ENCODE data around the gene AATF. TPM values are rescaled to one million over a fixed set of nuclear protein-coding genes. Genes with fewer than 3 reads are reported as not detected.

The AATF gene
- total and polyA plus RNA-seq, 12 donors: 21.0 to 68.2 (median 41.1) TPM

DNA sequence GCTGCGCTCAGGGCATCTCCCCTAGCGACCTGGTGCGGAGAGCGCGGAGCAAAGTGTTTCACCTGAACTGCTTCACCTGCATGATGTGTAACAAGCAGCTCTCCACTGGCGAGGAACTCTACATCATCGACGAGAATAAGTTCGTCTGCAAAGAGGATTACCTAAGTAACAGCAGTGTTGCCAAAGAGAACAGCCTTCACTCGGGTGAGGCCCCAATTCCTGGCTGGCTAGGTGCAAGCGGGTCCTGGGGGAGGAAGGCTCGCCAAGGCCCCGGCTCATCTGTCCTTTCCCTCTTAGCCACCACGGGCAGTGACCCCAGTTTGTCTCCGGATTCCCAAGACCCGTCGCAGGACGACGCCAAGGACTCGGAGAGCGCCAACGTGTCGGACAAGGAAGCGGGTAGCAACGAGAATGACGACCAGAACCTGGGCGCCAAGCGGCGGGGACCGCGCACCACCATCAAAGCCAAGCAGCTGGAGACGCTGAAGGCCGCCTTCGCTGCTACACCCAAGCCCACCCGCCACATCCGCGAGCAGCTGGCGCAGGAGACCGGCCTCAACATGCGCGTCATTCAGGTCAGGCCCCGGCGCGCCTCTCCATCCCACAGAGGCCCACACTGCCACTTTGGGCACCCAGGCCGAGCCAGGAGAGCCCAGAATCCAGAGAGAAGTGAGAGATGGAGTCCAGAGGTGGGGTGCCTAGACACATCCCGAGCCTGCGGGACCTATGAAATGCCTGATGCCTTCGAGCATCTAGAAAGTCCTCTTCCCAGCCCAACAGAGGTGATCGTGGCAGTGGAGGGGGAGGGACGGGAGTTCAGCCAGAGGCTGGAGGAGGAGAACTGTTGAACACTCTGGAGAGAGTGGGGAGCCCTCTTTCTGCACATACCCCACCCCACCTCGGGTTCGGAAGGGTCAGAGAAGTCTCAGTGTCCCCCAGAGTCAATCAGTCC, 8.2 kb upstream of the AATF start:
- no peak for DNase-seq
- no peak for TF ChIP-seq POLR2A (IDR thresholded peaks at IDR 0.05)
- TF ChIP-seq, protein P1, sequence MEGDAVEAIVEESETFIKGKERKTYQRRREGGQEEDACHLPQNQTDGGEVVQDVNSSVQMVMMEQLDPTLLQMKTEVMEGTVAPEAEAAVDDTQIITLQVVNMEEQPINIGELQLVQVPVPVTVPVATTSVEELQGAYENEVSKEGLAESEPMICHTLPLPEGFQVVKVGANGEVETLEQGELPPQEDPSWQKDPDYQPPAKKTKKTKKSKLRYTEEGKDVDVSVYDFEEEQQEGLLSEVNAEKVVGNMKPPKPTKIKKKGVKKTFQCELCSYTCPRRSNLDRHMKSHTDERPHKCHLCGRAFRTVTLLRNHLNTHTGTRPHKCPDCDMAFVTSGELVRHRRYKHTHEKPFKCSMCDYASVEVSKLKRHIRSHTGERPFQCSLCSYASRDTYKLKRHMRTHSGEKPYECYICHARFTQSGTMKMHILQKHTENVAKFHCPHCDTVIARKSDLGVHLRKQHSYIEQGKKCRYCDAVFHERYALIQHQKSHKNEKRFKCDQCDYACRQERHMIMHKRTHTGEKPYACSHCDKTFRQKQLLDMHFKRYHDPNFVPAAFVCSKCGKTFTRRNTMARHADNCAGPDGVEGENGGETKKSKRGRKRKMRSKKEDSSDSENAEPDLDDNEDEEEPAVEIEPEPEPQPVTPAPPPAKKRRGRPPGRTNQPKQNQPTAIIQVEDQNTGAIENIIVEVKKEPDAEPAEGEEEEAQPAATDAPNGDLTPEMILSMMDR (IDR thresholded peaks at IDR 0.05): no peak
- H3K4me3 ChIP-seq: no peak overlapping the region
- H3K27ac ChIP-seq: no peak overlapping the region
- 13 to 26% (median 13%) methylated on average over 21 to 52 of the region's 52 CpGs for WGBS, 4 donors
- H3K36me3 ChIP-seq (replicated peaks in 1 of 2): no peaks in the 10 kb centered on the region
- intact Hi-C loops (cut with DNase I): loop anchor here in 1 of 2 donors (10.0 kb wide), 1 partner anchor 104 kb away; no protein-coding TSS in a partner anchor
- H3K4me1 ChIP-seq (replicated peaks in 1 of 2): peaks cover 11 to 27% of the 10 kb centered on the region in 2 donors
- H3K9me3 ChIP-seq (replicated peaks in 1 of 3): no peaks in the 10 kb centered on the region
- peaks cover 99% of the 10 kb centered on the region for H3K27me3 ChIP-seq

DNA sequence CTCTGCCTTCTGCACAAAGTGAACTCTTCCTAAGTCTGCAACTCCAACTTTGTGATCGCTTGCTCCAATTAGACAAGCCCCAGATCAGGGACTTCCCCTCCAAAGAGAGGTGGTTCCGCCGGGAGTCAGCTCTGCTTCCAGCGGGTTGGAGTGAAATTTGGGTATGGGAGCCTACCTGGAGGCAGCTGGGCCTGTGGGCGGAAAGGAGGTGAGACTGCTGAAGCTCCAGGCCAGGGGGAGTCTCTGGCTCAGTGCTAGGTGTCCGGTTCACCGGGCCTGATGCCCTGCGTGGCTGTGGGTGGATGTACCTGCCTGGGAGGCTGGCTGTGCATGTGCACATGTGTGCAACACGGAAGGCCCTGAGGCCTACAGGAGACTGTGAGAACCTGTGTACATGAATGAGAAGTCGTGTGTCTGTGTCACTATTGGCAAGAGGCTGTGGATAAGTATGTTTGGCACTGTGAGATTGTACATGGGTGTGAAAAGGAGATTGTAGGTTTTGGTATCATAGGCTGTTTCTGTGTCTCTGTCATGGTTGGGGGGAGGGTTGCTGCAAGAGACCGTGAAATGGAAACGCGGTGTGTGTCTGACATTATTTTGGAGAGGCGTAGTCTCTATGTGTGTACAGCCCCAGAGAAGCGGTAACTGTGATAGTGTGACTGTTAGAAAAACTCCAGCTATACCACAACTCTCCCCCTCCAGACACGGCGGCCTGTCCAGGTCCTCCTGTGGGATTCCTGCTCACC, 7.3 kb upstream of the AATF start:
- 27 to 39% (median 35%) methylated on average over 12 to 17 of the region's 17 CpGs for WGBS, 4 donors

DNA sequence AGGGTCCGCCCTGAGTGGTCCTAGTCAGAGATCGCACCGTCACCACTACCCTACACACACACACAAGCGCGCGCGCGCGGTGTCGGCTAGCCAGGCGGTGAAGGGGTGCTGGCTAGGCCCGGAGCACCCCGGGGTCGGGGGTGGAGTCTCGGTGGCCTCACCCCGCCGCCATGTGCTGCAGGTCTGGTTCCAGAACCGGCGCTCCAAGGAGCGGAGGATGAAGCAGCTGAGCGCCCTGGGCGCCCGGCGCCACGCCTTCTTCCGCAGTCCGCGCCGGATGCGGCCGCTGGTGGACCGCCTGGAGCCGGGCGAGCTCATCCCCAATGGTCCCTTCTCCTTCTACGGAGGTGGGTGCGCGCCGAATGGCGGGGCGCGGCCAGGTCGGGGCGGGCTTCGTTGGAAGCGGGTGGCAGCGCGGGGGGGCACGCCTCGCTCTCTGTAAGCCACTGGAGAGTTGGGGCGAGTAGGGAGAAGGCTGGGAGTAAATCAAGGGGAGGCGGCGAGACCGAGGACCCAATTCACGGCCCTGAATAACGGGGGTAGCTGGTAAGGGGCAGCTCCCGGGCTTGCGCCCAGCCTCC, 6.6 kb upstream of the AATF start:
- H3K9me3 ChIP-seq (replicated peaks in 1 of 3): no peaks in the 10 kb centered on the region
- no peak for DNase-seq
- H3K27me3 ChIP-seq: peaks cover 99% of the 10 kb centered on the region
- H3K27ac ChIP-seq: no peak overlapping the region
- H3K36me3 ChIP-seq (replicated peaks in 1 of 2): no peaks in the 10 kb centered on the region
- H3K4me3 ChIP-seq: peak overlapping the region in 1 of 4 donors; percentile 28
- intact Hi-C loops (cut with DNase I): loop anchor here in 1 of 2 donors (10.0 kb wide), 1 partner anchor 103 kb away; no protein-coding TSS in a partner anchor
- 4 to 8% (median 7%) methylated on average over 22 to 57 of the region's 57 CpGs for WGBS, 4 donors
- no peak for TF ChIP-seq POLR2A (IDR thresholded peaks at IDR 0.05)
- TF ChIP-seq, protein P1 (IDR thresholded peaks at IDR 0.05): no peak
- H3K4me1 ChIP-seq (replicated peaks in 1 of 2): peaks cover 7 to 12% of the 10 kb centered on the region in 2 donors

More for the DNA sequence above, 7.3 kb upstream of the AATF start:
- DNase-seq: no peak
- Histone ChIP-seq H3K4me3 (no peak overlapping the region), H3K4me1 (replicated peaks in 1 of 2) (peaks cover 11 to 19% of the 10 kb centered on the region in 2 donors), H3K27ac (no peak overlapping the region), H3K27me3 (peaks cover 99% of the 10 kb centered on the region), H3K9me3 (replicated peaks in 1 of 3) (no peaks in the 10 kb centered on the region), H3K36me3 (replicated peaks in 1 of 2) (no peaks in the 10 kb centered on the region)
- no peak for TF ChIP-seq POLR2A (IDR thresholded peaks at IDR 0.05)
- TF ChIP-seq, protein P1 (IDR thresholded peaks at IDR 0.05): no peak
- intact Hi-C loops (cut with DNase I): loop anchor here in 1 of 2 donors (10.0 kb wide), 1 partner anchor 103 kb away; no protein-coding TSS in a partner anchor

Measured in adrenal gland (tissue), 12 donors.